Right renal cortex interstitium (tissue), 3 donors: ENCODE results near the gene IGF2R. TPM values are rescaled to one million over a fixed set of nuclear protein-coding genes. Genes with fewer than 3 reads are reported as not detected.

Experiments used
- polyA plus RNA-seq, 3 donors: library from polyadenylated mRNA; unstranded; fragments of 120-200 nt; gene quantifications; one replicate each; pipeline ENCODE4 v1.2.1, GENCODE V29; 2013; ENCODE audit not compliant: insufficient read length in 3 of 3

Gene IGF2R
- polyA plus RNA-seq, 3 donors = 56.6 to 62.3 (median 57.5) TPM

Other genes starting within 250 kb of the IGF2R start
- gene WTAP, start 241.6 kb upstream of the IGF2R start, polyA plus RNA-seq = 100 to 1,000 TPM; 136 to 145 (median 138) TPM
- 10 to 100 TPM; 54.7 to 64.8 (median 59.7) TPM for gene ACAT2, start 207.0 kb upstream of the IGF2R start, polyA plus RNA-seq
- 100 to 1,000 TPM; 251 to 275 (median 261) TPM for gene TCP1, start 179.5 kb upstream of the IGF2R start, polyA plus RNA-seq
- gene MRPL18, start 178.6 kb upstream of the IGF2R start, polyA plus RNA-seq = 10 to 100 TPM; 59.7 to 73.3 (median 62.8) TPM
- 1 to 10 TPM in 1 of 3 donors, under 1 TPM in 2; 0.25 to 1.6 (median 0.36) TPM for gene PNLDC1, start 168.8 kb upstream of the IGF2R start, polyA plus RNA-seq
- under 1 TPM in 2 of 3 donors, not detected in 1; 0.01 to 0.03 TPM for gene MAS1, start 78.1 kb upstream of the IGF2R start, polyA plus RNA-seq
- gene SLC22A1, start 152.7 kb downstream of the IGF2R start, polyA plus RNA-seq = 1 to 10 TPM in 1 of 3 donors, under 1 TPM in 2; 0.32 to 1.3 (median 0.35) TPM